Caco-2 (cell line): ENCODE measurements around the gene KCNA10. TPM values are rescaled to one million over a fixed set of nuclear protein-coding genes. Genes with fewer than 3 reads are reported as not detected.

Experiments
- BruUV-seq: library from RNA; stranded (reverse); fragments of 400-500 nt; replicated peaks from 2 replicates; lab custom pipeline; 2021; lab: Mats Ljungman, UMichigan
- CTCF ChIA-PET: fragments of 300-600 bp; sonication (Branson Sonifier 250); formaldehyde crosslinking; loops from one replicate; lab custom pipeline; 2022; ENCODE audit warnings: antibody characterized with exemption; lab: Charles Lee
- POLR2A ChIA-PET: fragments of 300-600 bp; sonication (Branson Sonifier 250); formaldehyde crosslinking; loops from one replicate; lab custom pipeline; 2022; ENCODE audit warnings: antibody characterized with exemption; lab: Charles Lee
- DNase-seq, 2 experiments: peaks; one replicate each; pipeline versions ENCODE4 v3.0.0 to v3.0.0-alpha.2; 2020 to 2022
- H3K27me3 ChIP-seq: replicated peaks from 2 replicates; pipeline ENCODE4 v1.6.0; 2011; ENCODE audit warnings: low read length; ENCODE audit not compliant: control insufficient read depth, insufficient read depth
- H3K36me3 ChIP-seq: 2 replicates; pipeline ENCODE4 v1.5.1; 2011; ENCODE audit warnings: low read length; ENCODE audit not compliant: control insufficient read depth, insufficient read depth
- H3K4me1 ChIP-seq: fragments of 250-450 bp; sonication (Bioruptor Pico); 2 replicates; pipeline ENCODE4 v1.5.1; 2020; ENCODE audit warnings: mild to moderate bottlenecking
- H3K4me3 ChIP-seq: 2 replicates; pipeline ENCODE4 v1.5.1; 2011; ENCODE audit warnings: low read depth, mild to moderate bottlenecking, control low read depth, low read length
- H3K9me3 ChIP-seq: fragments of 250-450 bp; sonication (Bioruptor Pico); 2 replicates; pipeline ENCODE4 v1.5.1; 2020; ENCODE audit warnings: mild to moderate bottlenecking, moderate library complexity
- H3K27ac Mint-ChIP-seq: one replicate; pipeline ENCODE4 v1.8.0; 2022; ENCODE audit warnings: mixed read lengths; ENCODE audit not compliant: unreplicated experiment
- H3K27me3 Mint-ChIP-seq: one replicate; pipeline ENCODE4 v1.8.0; 2022; ENCODE audit warnings: mixed read lengths; ENCODE audit not compliant: insufficient read depth, unreplicated experiment
- H3K36me3 Mint-ChIP-seq: one replicate; pipeline ENCODE4 v1.8.0; 2022; ENCODE audit warnings: mild to moderate bottlenecking, mixed read lengths; ENCODE audit not compliant: insufficient read depth, unreplicated experiment
- H3K4me1 Mint-ChIP-seq: one replicate; pipeline ENCODE4 v1.8.0; 2022; ENCODE audit warnings: low read depth, mixed read lengths; ENCODE audit not compliant: unreplicated experiment
- H3K4me3 Mint-ChIP-seq: one replicate; pipeline ENCODE4 v1.8.0; 2022; ENCODE audit warnings: mild to moderate bottlenecking, moderate library complexity, mixed read lengths; ENCODE audit not compliant: unreplicated experiment
- H3K9me3 Mint-ChIP-seq: one replicate; pipeline ENCODE4 v1.8.0; 2022; ENCODE audit warnings: mixed read lengths; ENCODE audit not compliant: unreplicated experiment
- CTCF ChIP-seq, 2 experiments: fragments of 200-600 bp in 1 of 2; IDR thresholded peaks; 1 replicate in 1 of 2; 2 replicates in 1 of 2; pipeline versions ENCODE4 v1.5.1 to v1.8.0; 2011 to 2022; ENCODE audit warnings: antibody characterized with exemption in 1 of 2, control low read depth in 1 of 2, inconsistent platforms in 1 of 2, low read depth in 1 of 2, low read length in 1 of 2, mild to moderate bottlenecking in 1 of 2, moderate library complexity in 1 of 2; ENCODE audit not compliant: insufficient read depth in 1 of 2, severe bottlenecking in 1 of 2, unreplicated experiment in 1 of 2
- intact Hi-C: fragments of 100-400 bp; cut with micrococcal nuclease; formaldehyde crosslinking; loops from one replicate; pipeline ENCODE4 v1.10.0; 2022; ENCODE audit not compliant: unreplicated experiment
- total RNA-seq: library from RNA; stranded (reverse); gene quantifications from 2 replicates; pipeline ENCODE4 v1.2.3, GENCODE V29; 2022

KCNA10 gene
- total RNA-seq, 1 experiment from 2014 or later, result not detected

GRCh38 chr1:110535985-110536384, 17.0 kb upstream of the KCNA10 start:
- POLR2A ChIA-PET, result no interaction called here
- no peaks in the 10 kb centered on the region for H3K4me1 ChIP-seq
- BruUV-seq, result no TSS peak
- Mint-ChIP-seq H3K9me3 (no peaks in the 10 kb centered on the region), H3K4me1 (no peaks in the 10 kb centered on the region), H3K27ac (no peak overlapping the region), H3K27me3 (no peaks in the 10 kb centered on the region), H3K4me3 (no peak overlapping the region), H3K36me3 (no peaks in the 10 kb centered on the region)
- DNase-seq, result no peak
- no peak for TF ChIP-seq CTCF (IDR thresholded peaks at IDR 0.05; ENCODE audit: insufficient read depth in 1 of 2, low read depth in 1 of 2, low read length in 1 of 2, severe bottlenecking in 1 of 2, unreplicated experiment in 1 of 2)
- H3K9me3 ChIP-seq, result no peaks in the 10 kb centered on the region
- intact Hi-C loops, result no loop called here
- H3K36me3 ChIP-seq, result no peaks in the 10 kb centered on the region
- no peaks in the 10 kb centered on the region for H3K27me3 ChIP-seq
- no peak overlapping the region for H3K4me3 ChIP-seq
- CTCF ChIA-PET, result no interaction called here

- Mint-ChIP-seq H3K27ac (no peak overlapping the region), H3K9me3 (no peaks in the 10 kb centered on the region), H3K27me3 (peaks cover 3% of the 10 kb centered on the region), H3K4me1 (no peaks in the 10 kb centered on the region), H3K36me3 (no peaks in the 10 kb centered on the region), H3K4me3 (no peak overlapping the region)
- Histone ChIP-seq H3K27me3 (no peaks in the 10 kb centered on the region), H3K4me1 (no peaks in the 10 kb centered on the region), H3K36me3 (no peaks in the 10 kb centered on the region), H3K4me3 (no peak overlapping the region), H3K9me3 (no peaks in the 10 kb centered on the region)
- ChIA-PET CTCF (interaction anchor here (0.8 kb wide), 1 partner anchor 83 kb away, joined by 3 read pairs; no protein-coding TSS in a partner anchor), POLR2A (no interaction called here)
- intact Hi-C loops, result no loop called here
- BruUV-seq, result no TSS peak
- DNase-seq, result no peak
- TF ChIP-seq CTCF (IDR thresholded peaks at IDR 0.05; ENCODE audit: insufficient read depth in 1 of 2, low read depth in 1 of 2, low read length in 1 of 2, severe bottlenecking in 1 of 2, unreplicated experiment in 1 of 2), result no peak
These were observed 14.3 kb upstream of the KCNA10 start for GRCh38 chr1:110533230-110533629.

- intact Hi-C loops, result loop anchor here (10.0 kb wide), 1 partner anchor 256 kb away; no protein-coding TSS in a partner anchor
- DNase-seq, result no peak
- H3K36me3 ChIP-seq, result no peaks in the 10 kb centered on the region
- H3K27me3 ChIP-seq, result no peaks in the 10 kb centered on the region
- no peak for TF ChIP-seq CTCF (IDR thresholded peaks at IDR 0.05; ENCODE audit: insufficient read depth in 1 of 2, low read depth in 1 of 2, low read length in 1 of 2, severe bottlenecking in 1 of 2, unreplicated experiment in 1 of 2)
- CTCF ChIA-PET, result no interaction called here
- no peaks in the 10 kb centered on the region for H3K9me3 ChIP-seq
- BruUV-seq, result no TSS peak
- POLR2A ChIA-PET, result no interaction called here
- H3K4me1 ChIP-seq, result no peaks in the 10 kb centered on the region
- Mint-ChIP-seq H3K9me3 (no peaks in the 10 kb centered on the region), H3K27me3 (peaks cover 3% of the 10 kb centered on the region), H3K36me3 (no peaks in the 10 kb centered on the region), H3K27ac (no peak overlapping the region), H3K4me3 (no peak overlapping the region), H3K4me1 (no peaks in the 10 kb centered on the region)
- H3K4me3 ChIP-seq, result no peak overlapping the region
These were observed 10.0 kb upstream of the KCNA10 start for GRCh38 chr1:110529011-110529410.
